ENCODE data around the gene DSPP. TPM values are rescaled to one million over a fixed set of nuclear protein-coding genes. Genes with fewer than 3 reads are reported as not detected.

DSPP gene
- total and polyA plus RNA-seq, 2 of the 8 experiments (the other 6 are each of a cell fraction or from before 2014, with no cell fraction given): not detected

- no peak within 1 kb of the TSS for H2BK20ac ChIP-seq (ENCODE audit: low read length)
- H3K9ac ChIP-seq (replicated peaks in 1 of 4; ENCODE audit: extremely low read depth in 1 of 4, low read depth in 3 of 4, low read length in 3 of 4): no peak within 1 kb of the TSS
- H3K18ac ChIP-seq (ENCODE audit: extremely low read depth, low read length): no peak within 1 kb of the TSS
- no peaks in the 10 kb centered on the region for H3K9me3 ChIP-seq (ENCODE audit: insufficient read depth in 2 of 2, low read depth in 1 of 2, low read length in 1 of 2)
- WGBS, 2 experiments (ENCODE audit: extremely low coverage in 1 of 2, insufficient coverage in 1 of 2, insufficient read length in 1 of 2, insufficient replicate concordance in 2 of 2, low coverage in 1 of 2, low lambda C conversion rate in 2 of 2, missing lambda C conversion rate in 1 of 2): 94% methylated on average over 3 of the region's 3 CpGs; no CpG with 5 or more reads in 1 of the 2 experiments
- no peak within 1 kb of the TSS for H2AFZ ChIP-seq (ENCODE audit: low read length)
- no peak within 1 kb of the TSS for H3K4ac ChIP-seq (replicated peaks; ENCODE audit: insufficient read length, low read depth, low read length)
- H3K4me3 ChIP-seq (ENCODE audit: extremely low read depth in 1 of 4, insufficient read depth in 2 of 4, low read depth in 3 of 4, low read length in 4 of 4): no peak within 1 kb of the TSS
- H3K14ac ChIP-seq (ENCODE audit: insufficient read length): no peak within 1 kb of the TSS
- H3K36me3 ChIP-seq (ENCODE audit: control insufficient read depth in 2 of 4, insufficient read depth in 4 of 4, low read length in 3 of 4): no peaks in the 10 kb centered on the region
- no peak within 1 kb of the TSS for H2BK15ac ChIP-seq (ENCODE audit: low read length)
- H2BK5ac ChIP-seq (ENCODE audit: low read depth, low read length): no peak within 1 kb of the TSS
- no peak within 1 kb of the TSS for H2BK12ac ChIP-seq (ENCODE audit: low read depth, low read length)
- ChIA-PET CTCF (ENCODE audit: partially characterized antibody) (interaction anchor here (1.0 to 2.0 kb wide), 3 partner anchors 71 to 188 kb away, joined by 3 to 11 read pairs (median 4); no protein-coding TSS in a partner anchor), POLR2A (ENCODE audit: partially characterized antibody) (no interaction called here)
- DNase-seq (ENCODE audit: low read depth in 1 of 2, low spot score in 2 of 2) (no peak), FAIRE-seq (no peak)
- H4K91ac ChIP-seq (replicated peaks; ENCODE audit: insufficient read length, low read length): no peak within 1 kb of the TSS
- no peak within 1 kb of the TSS for H4K8ac ChIP-seq (ENCODE audit: extremely low read depth, insufficient read depth, low read length)
- peaks cover 0 to 2% (median 0%) of the 10 kb centered on the region in 4 experiments; a peak in 3 of 7 replicates for H3K4me1 ChIP-seq (replicated peaks in 1 of 4; ENCODE audit: control insufficient read depth in 3 of 4, insufficient read depth in 4 of 4, low read length in 3 of 4)
- no peak within 1 kb of the TSS for H2BK120ac ChIP-seq (replicated peaks; ENCODE audit: low read depth, low read length)
- no peaks in the 10 kb centered on the region; the same call in 1 of the 2 replicates for H3K23me2 ChIP-seq (ENCODE audit: low read depth, low read length)
- H3K27me3 ChIP-seq (replicated peaks in 1 of 4; ENCODE audit: control insufficient read depth in 3 of 4, extremely low read depth in 1 of 4, insufficient read depth in 3 of 4, low read length in 3 of 4): no peaks in the 10 kb centered on the region
- no peak within 1 kb of the TSS for H3K23ac ChIP-seq (ENCODE audit: insufficient read length)
- no peaks in the 10 kb centered on the region for H4K20me1 ChIP-seq (replicated peaks in 1 of 2; ENCODE audit: control insufficient read depth in 1 of 2, insufficient read depth in 2 of 2, low read length in 2 of 2)
- H3K4me2 ChIP-seq (ENCODE audit: insufficient read depth in 1 of 2, low read depth in 2 of 2, low read length in 2 of 2): no peak within 1 kb of the TSS
- H3K56ac ChIP-seq (replicated peaks; ENCODE audit: insufficient read length, low read depth, low read length): peak within 1 kb of the TSS; percentile 16
- no peaks in the 10 kb centered on the region for H3K79me2 ChIP-seq (ENCODE audit: control insufficient read depth in 1 of 2, insufficient read depth in 2 of 2, low read length in 2 of 2)
- H2AK5ac ChIP-seq (ENCODE audit: low read depth, low read length): no peak within 1 kb of the TSS
- H4K5ac ChIP-seq (ENCODE audit: insufficient read length, low read depth, low read length): no peak within 1 kb of the TSS
- no peaks in the 10 kb centered on the region for H3K79me1 ChIP-seq (ENCODE audit: low read depth, low read length)
- H3K27ac ChIP-seq (ENCODE audit: low read depth, low read length): no peak within 1 kb of the TSS
- no peak for TF ChIP-seq TAF1 (IDR thresholded peaks at IDR 0.05; ENCODE audit: low read depth, low read length)
- no peak for TF ChIP-seq FOSL1 (IDR thresholded peaks at IDR 0.05; ENCODE audit: insufficient read depth, low read depth, low read length)
Observed at GRCh38 chr4:87649980-87650379, 41.7 kb downstream of the DSPP start, which contains the start of gene DMP1. Gene DMP1 (plus strand): TSS chr4:87650280. CDS start chr4:87656493, 6,213 bp downstream.
